ENCODE measurements around the gene NRXN3. TPM values are rescaled to one million over a fixed set of nuclear protein-coding genes. Genes with fewer than 3 reads are reported as not detected.

The NRXN3 gene
- total and polyA plus RNA-seq, 3 experiments from 2014 or later: not detected

- H3K4me3 ChIP-seq (ENCODE audit: low read length): no peak overlapping the region
- POLR2A ChIA-PET: no interaction called here
- H3K27me3 ChIP-seq (ENCODE audit: insufficient read depth, low read length, poor library complexity, severe bottlenecking): no peaks in the 10 kb centered on the region
- Mint-ChIP-seq H3K4me3 (no peak overlapping the region), H3K9me3 (peaks cover 0 to 15% (median 4%) of the 10 kb centered on the region in 5 donors), H3K36me3 (no peaks in the 10 kb centered on the region), H3K27me3 (no peaks in the 10 kb centered on the region), H3K27ac (no peak overlapping the region), H3K4me1 (no peaks in the 10 kb centered on the region)
- H3K4me1 ChIP-seq (ENCODE audit: insufficient read depth, low read length): no peaks in the 10 kb centered on the region
- no peaks in the 10 kb centered on the region for H3K9me3 ChIP-seq (ENCODE audit: low read length)
- CTCF ChIA-PET: no interaction called here
- DNase-seq: no peak
- no peak overlapping the region for H3K27ac ChIP-seq (ENCODE audit: low read depth, low read length)
- H3K36me3 ChIP-seq (ENCODE audit: insufficient read depth, low read length): no peaks in the 10 kb centered on the region
These were observed 1397.1 kb downstream of the NRXN3 start for GRCh38 chr14:79567306-79567705.

GRCh38 chr14:79568594-79568993 lies 1398.4 kb downstream of the NRXN3 start:
- no peaks in the 10 kb centered on the region for H3K36me3 Mint-ChIP-seq
- CTCF ChIA-PET: no interaction called here

DNA sequence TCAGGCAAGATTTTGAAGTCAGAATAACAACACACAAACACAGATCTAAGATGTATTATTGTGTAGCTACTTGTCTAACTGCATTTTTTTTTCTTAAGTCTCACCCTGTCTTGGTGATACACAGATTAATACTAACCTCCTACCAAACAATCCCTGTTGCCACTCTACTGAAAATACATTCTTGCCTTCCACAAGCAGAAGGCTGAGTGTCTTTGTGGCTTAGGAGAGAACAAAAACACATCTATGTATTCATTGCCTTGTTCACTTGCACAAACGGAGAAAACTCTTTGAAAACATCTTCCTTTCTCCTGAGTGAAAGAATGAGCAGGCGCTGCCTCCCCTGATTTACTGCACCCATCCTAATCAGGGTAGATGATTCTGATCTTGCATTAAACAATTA lies 1398.9 kb downstream of the NRXN3 start:
- Mint-ChIP-seq H3K27ac (no peak overlapping the region), H3K4me1 (no peaks in the 10 kb centered on the region), H3K27me3 (no peaks in the 10 kb centered on the region), H3K9me3 (peaks cover 0 to 11% (median 2%) of the 10 kb centered on the region in 5 donors), H3K36me3 (no peaks in the 10 kb centered on the region), H3K4me3 (no peak overlapping the region)
- no peak for DNase-seq
- Histone ChIP-seq H3K9me3 (ENCODE audit: low read length) (no peaks in the 10 kb centered on the region), H3K27me3 (ENCODE audit: insufficient read depth, low read length, poor library complexity, severe bottlenecking) (no peaks in the 10 kb centered on the region), H3K36me3 (ENCODE audit: insufficient read depth, low read length) (no peaks in the 10 kb centered on the region), H3K27ac (ENCODE audit: low read depth, low read length) (no peak overlapping the region), H3K4me3 (ENCODE audit: low read length) (no peak overlapping the region), H3K4me1 (ENCODE audit: insufficient read depth, low read length) (no peaks in the 10 kb centered on the region)
- POLR2A ChIA-PET: no interaction called here
- CTCF ChIA-PET: no interaction called here

More at GRCh38 chr14:79568594-79568993, 1398.4 kb downstream of the NRXN3 start:
- POLR2A ChIA-PET: no interaction called here
- H3K27ac ChIP-seq (ENCODE audit: low read depth, low read length): no peak overlapping the region
- Mint-ChIP-seq H3K27ac (no peak overlapping the region), H3K4me1 (no peaks in the 10 kb centered on the region), H3K9me3 (peaks cover 0 to 11% (median 4%) of the 10 kb centered on the region in 5 donors), H3K4me3 (no peak overlapping the region), H3K27me3 (no peaks in the 10 kb centered on the region)
- no peaks in the 10 kb centered on the region for H3K36me3 ChIP-seq (ENCODE audit: insufficient read depth, low read length)
- H3K4me3 ChIP-seq (ENCODE audit: low read length): no peak overlapping the region
- no peaks in the 10 kb centered on the region for H3K27me3 ChIP-seq (ENCODE audit: insufficient read depth, low read length, poor library complexity, severe bottlenecking)
- no peak for DNase-seq
- H3K4me1 ChIP-seq (ENCODE audit: insufficient read depth, low read length): no peaks in the 10 kb centered on the region
- H3K9me3 ChIP-seq (ENCODE audit: low read length): no peaks in the 10 kb centered on the region

GRCh38 chr14:79570648-79571047 lies 1400.5 kb downstream of the NRXN3 start:
- no peak for DNase-seq
- H3K36me3 ChIP-seq (ENCODE audit: insufficient read depth, low read length): no peaks in the 10 kb centered on the region
- no peak overlapping the region for H3K4me3 ChIP-seq (ENCODE audit: low read length)
- no peak overlapping the region for H3K27ac ChIP-seq (ENCODE audit: low read depth, low read length)
- Mint-ChIP-seq H3K27me3 (no peaks in the 10 kb centered on the region), H3K4me1 (no peaks in the 10 kb centered on the region), H3K36me3 (no peaks in the 10 kb centered on the region), H3K9me3 (peaks cover 0 to 17% (median 0%) of the 10 kb centered on the region in 5 donors), H3K4me3 (no peak overlapping the region), H3K27ac (no peak overlapping the region)
- no peaks in the 10 kb centered on the region for H3K27me3 ChIP-seq (ENCODE audit: insufficient read depth, low read length, poor library complexity, severe bottlenecking)
- CTCF ChIA-PET: no interaction called here
- POLR2A ChIA-PET: no interaction called here
- H3K4me1 ChIP-seq (ENCODE audit: insufficient read depth, low read length): no peaks in the 10 kb centered on the region
- H3K9me3 ChIP-seq (ENCODE audit: low read length): no peaks in the 10 kb centered on the region

DNA sequence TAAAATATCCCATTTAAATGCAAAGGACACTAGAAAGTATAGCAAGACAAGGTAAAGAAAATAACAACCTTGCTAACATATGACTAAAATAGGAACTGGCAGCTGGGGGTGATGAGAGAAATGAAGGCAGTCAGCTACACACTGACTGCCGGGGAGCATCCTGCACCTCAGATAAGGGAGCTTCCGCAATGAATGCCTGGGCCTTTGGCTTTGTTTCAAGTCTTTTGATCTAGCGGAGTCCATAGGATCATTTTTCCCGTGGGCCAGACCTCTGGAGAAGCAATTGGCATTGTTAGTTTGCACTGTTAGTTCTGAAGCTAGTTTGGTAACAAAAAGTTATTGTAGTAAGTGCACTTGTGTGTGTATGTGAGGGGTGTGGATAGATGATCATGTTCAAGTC lies 1401.2 kb downstream of the NRXN3 start:
- Mint-ChIP-seq H3K27ac (no peak overlapping the region), H3K4me3 (no peak overlapping the region), H3K36me3 (no peaks in the 10 kb centered on the region), H3K4me1 (no peaks in the 10 kb centered on the region), H3K9me3 (peaks cover 0 to 18% (median 0%) of the 10 kb centered on the region in 5 donors), H3K27me3 (no peaks in the 10 kb centered on the region)
- ChIA-PET CTCF (no interaction called here), POLR2A (no interaction called here)
- H3K4me3 ChIP-seq (ENCODE audit: low read length): no peak overlapping the region
- H3K36me3 ChIP-seq (ENCODE audit: insufficient read depth, low read length): no peaks in the 10 kb centered on the region
- H3K4me1 ChIP-seq (ENCODE audit: insufficient read depth, low read length): no peaks in the 10 kb centered on the region
- no peaks in the 10 kb centered on the region for H3K9me3 ChIP-seq (ENCODE audit: low read length)
- H3K27me3 ChIP-seq (ENCODE audit: insufficient read depth, low read length, poor library complexity, severe bottlenecking): no peaks in the 10 kb centered on the region
- DNase-seq: no peak
- no peak overlapping the region for H3K27ac ChIP-seq (ENCODE audit: low read depth, low read length)

- Histone ChIP-seq H3K4me1 (ENCODE audit: insufficient read depth, low read length) (no peaks in the 10 kb centered on the region), H3K9me3 (ENCODE audit: low read length) (no peaks in the 10 kb centered on the region), H3K27ac (ENCODE audit: low read depth, low read length) (no peak overlapping the region), H3K36me3 (ENCODE audit: insufficient read depth, low read length) (no peaks in the 10 kb centered on the region), H3K4me3 (ENCODE audit: low read length) (no peak overlapping the region), H3K27me3 (ENCODE audit: insufficient read depth, low read length, poor library complexity, severe bottlenecking) (no peaks in the 10 kb centered on the region)
- no peaks in the 10 kb centered on the region for H3K27me3 Mint-ChIP-seq
- no peaks in the 10 kb centered on the region for H3K36me3 Mint-ChIP-seq
- ChIA-PET POLR2A (no interaction called here), CTCF (no interaction called here)
- no peak for DNase-seq
- H3K4me1 Mint-ChIP-seq: no peaks in the 10 kb centered on the region
- no peak overlapping the region for H3K27ac Mint-ChIP-seq
- no peak overlapping the region for H3K4me3 Mint-ChIP-seq
- H3K9me3 Mint-ChIP-seq: peaks cover 0 to 16% (median 0%) of the 10 kb centered on the region in 5 donors
These were observed 1403.3 kb downstream of the NRXN3 start for GRCh38 chr14:79573486-79573885.

- Histone ChIP-seq H3K27ac (ENCODE audit: low read depth, low read length) (no peak overlapping the region), H3K27me3 (ENCODE audit: insufficient read depth, low read length, poor library complexity, severe bottlenecking) (no peaks in the 10 kb centered on the region), H3K36me3 (ENCODE audit: insufficient read depth, low read length) (no peaks in the 10 kb centered on the region), H3K9me3 (ENCODE audit: low read length) (no peaks in the 10 kb centered on the region), H3K4me1 (ENCODE audit: insufficient read depth, low read length) (no peaks in the 10 kb centered on the region), H3K4me3 (ENCODE audit: low read length) (no peak overlapping the region)
- peaks cover 0 to 12% (median 0%) of the 10 kb centered on the region in 5 donors for H3K9me3 Mint-ChIP-seq
- no peak for DNase-seq
- no peaks in the 10 kb centered on the region for H3K36me3 Mint-ChIP-seq
- no peak overlapping the region for H3K27ac Mint-ChIP-seq
- H3K4me1 Mint-ChIP-seq: no peaks in the 10 kb centered on the region
- no peaks in the 10 kb centered on the region for H3K27me3 Mint-ChIP-seq
- CTCF ChIA-PET: no interaction called here
- H3K4me3 Mint-ChIP-seq: no peak overlapping the region
- POLR2A ChIA-PET: no interaction called here
These were observed 1404.9 kb downstream of the NRXN3 start for GRCh38 chr14:79575032-79575431.

GRCh38 chr14:79576424-79576823 lies 1406.3 kb downstream of the NRXN3 start:
- no peaks in the 10 kb centered on the region for H3K4me1 ChIP-seq (ENCODE audit: insufficient read depth, low read length)
- no peak overlapping the region for H3K4me3 ChIP-seq (ENCODE audit: low read length)
- CTCF ChIA-PET: no interaction called here
- Mint-ChIP-seq H3K4me3 (no peak overlapping the region), H3K36me3 (no peaks in the 10 kb centered on the region), H3K27ac (no peak overlapping the region), H3K27me3 (peaks cover 0 to 1% of the 10 kb centered on the region in 2 donors), H3K9me3 (peaks cover 0 to 13% (median 1%) of the 10 kb centered on the region in 5 donors), H3K4me1 (no peaks in the 10 kb centered on the region)
- no peak for DNase-seq
- no peaks in the 10 kb centered on the region for H3K9me3 ChIP-seq (ENCODE audit: low read length)
- H3K27me3 ChIP-seq (ENCODE audit: insufficient read depth, low read length, poor library complexity, severe bottlenecking): no peaks in the 10 kb centered on the region
- H3K36me3 ChIP-seq (ENCODE audit: insufficient read depth, low read length): no peaks in the 10 kb centered on the region
- H3K27ac ChIP-seq (ENCODE audit: low read depth, low read length): no peak overlapping the region
- POLR2A ChIA-PET: no interaction called here

GRCh38 chr14:79578470-79578869 lies 1408.3 kb downstream of the NRXN3 start:
- H3K36me3 ChIP-seq (ENCODE audit: insufficient read depth, low read length): no peaks in the 10 kb centered on the region
- H3K27me3 Mint-ChIP-seq: peaks cover 0 to 1% of the 10 kb centered on the region in 2 donors
- H3K4me3 ChIP-seq (ENCODE audit: low read length): no peak overlapping the region
- no peaks in the 10 kb centered on the region for H3K27me3 ChIP-seq (ENCODE audit: insufficient read depth, low read length, poor library complexity, severe bottlenecking)
- no peak for DNase-seq
- no peaks in the 10 kb centered on the region for H3K4me1 Mint-ChIP-seq
- POLR2A ChIA-PET: no interaction called here
- no peaks in the 10 kb centered on the region for H3K9me3 ChIP-seq (ENCODE audit: low read length)
- H3K27ac Mint-ChIP-seq: no peak overlapping the region
- H3K4me1 ChIP-seq (ENCODE audit: insufficient read depth, low read length): no peaks in the 10 kb centered on the region
- no peak overlapping the region for H3K27ac ChIP-seq (ENCODE audit: low read depth, low read length)
- H3K36me3 Mint-ChIP-seq: no peaks in the 10 kb centered on the region
- H3K9me3 Mint-ChIP-seq: peaks cover 0 to 12% (median 1%) of the 10 kb centered on the region in 5 donors
- no peak overlapping the region for H3K4me3 Mint-ChIP-seq
- CTCF ChIA-PET: no interaction called here

Data from CD8-positive, alpha-beta memory T cell (primary cell).